Hematopoietic multipotent progenitor cell treated with erythropoietin and hydrocortisone succinate and interleukin-3 and kit ligand, for 15 days (in vitro differentiated cells): ENCODE data around the gene COPZ1.

ENCODE experiments used
- DNase-seq: peaks from one replicate; pipeline ENCODE4 v3.0.0-alpha.2; 2015; ENCODE audit warnings: low spot score

COPZ1 gene

GRCh38 chr12:54398218-54398617 lies 73.3 kb downstream of the COPZ1 start:
- DNase-seq = no peak

GRCh38 chr12:54398995-54399793 lies 74.3 kb downstream of the COPZ1 start:
- DNase-seq = peak; percentile 80

GRCh38 chr12:54401119-54401518 lies 76.2 kb downstream of the COPZ1 start:
- DNase-seq = no peak
